Mesodermal cell (in vitro differentiated cells): ENCODE measurements around the gene IL1RAPL2.
A peak's percentile ranks its signal among the peaks of the same experiment; 100 is the strongest.
"Not testable (repeated sequence)": the region's sequence is repeated elsewhere in the genome, so short reads cannot be mapped to it uniquely, and the experiment has no call there.

ENCODE experiments used
- H3K27ac ChIP-seq: 2 replicates; pipeline ENCODE4 v1.7.0; 2013; ENCODE audit warnings: mild to moderate bottlenecking, low read depth, low read length, moderate library complexity; ENCODE audit not compliant: severe bottlenecking
- H3K36me3 ChIP-seq: 2 replicates; pipeline ENCODE4 v1.7.1; 2013; ENCODE audit warnings: mild to moderate bottlenecking, low read length, moderate library complexity; ENCODE audit not compliant: control insufficient read depth, insufficient read depth
- H3K4me1 ChIP-seq: one replicate; pipeline ENCODE4 v1.7.1; 2013; ENCODE audit warnings: mild to moderate bottlenecking, low read length; ENCODE audit not compliant: insufficient read depth, control insufficient read depth, poor library complexity, severe bottlenecking
- H3K4me3 ChIP-seq: 2 replicates; pipeline ENCODE4 v1.7.0; 2013; ENCODE audit warnings: low read length, control low read depth, mild to moderate bottlenecking; ENCODE audit not compliant: insufficient read depth, poor library complexity, severe bottlenecking; ENCODE audit errors: extremely low read depth
- H3K9me3 ChIP-seq: 2 replicates; pipeline ENCODE4 v1.7.1; 2013; ENCODE audit warnings: mild to moderate bottlenecking, low read length, moderate library complexity; ENCODE audit not compliant: control insufficient read depth
- WGBS, 2 experiments: methylation state at CpG; one replicate each; pipeline ENCODE4 v1.1.5; 2013; ENCODE audit warnings: missing lambda C conversion rate in 2 of 2; ENCODE audit not compliant: insufficient coverage in 2 of 2; 5-methylcytosine and 5-hydroxymethylcytosine counted together

Gene IL1RAPL2

DNA sequence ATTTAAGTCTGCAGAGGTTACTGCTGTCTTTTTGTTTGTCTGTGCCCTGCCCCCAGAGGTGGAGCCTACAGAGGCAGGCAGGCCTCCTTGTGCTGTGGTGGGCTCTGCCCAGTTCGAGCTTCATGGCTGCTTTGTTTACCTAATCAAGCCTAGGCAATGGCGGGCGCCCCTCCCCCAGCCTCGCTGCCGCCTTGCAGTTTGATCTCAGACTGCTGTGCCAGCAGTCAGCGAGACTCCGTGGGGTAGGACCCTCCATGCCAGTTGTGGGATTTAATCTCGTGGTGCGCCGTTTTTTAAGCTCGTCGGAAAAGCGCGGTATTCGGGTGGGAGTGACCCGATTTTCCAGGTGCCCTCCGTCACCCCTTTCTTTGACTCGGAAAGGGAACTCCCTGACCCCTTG lies 111.5 kb downstream of the IL1RAPL2 start:
- not testable (repeated sequence) for H3K27ac ChIP-seq, H3K4me3 ChIP-seq, H3K9me3 ChIP-seq, H3K36me3 ChIP-seq, H3K4me1 ChIP-seq
- 40 to 100% methylated on average over 1 to 2 of the region's 18 CpGs for WGBS, 2 experiments

DNA sequence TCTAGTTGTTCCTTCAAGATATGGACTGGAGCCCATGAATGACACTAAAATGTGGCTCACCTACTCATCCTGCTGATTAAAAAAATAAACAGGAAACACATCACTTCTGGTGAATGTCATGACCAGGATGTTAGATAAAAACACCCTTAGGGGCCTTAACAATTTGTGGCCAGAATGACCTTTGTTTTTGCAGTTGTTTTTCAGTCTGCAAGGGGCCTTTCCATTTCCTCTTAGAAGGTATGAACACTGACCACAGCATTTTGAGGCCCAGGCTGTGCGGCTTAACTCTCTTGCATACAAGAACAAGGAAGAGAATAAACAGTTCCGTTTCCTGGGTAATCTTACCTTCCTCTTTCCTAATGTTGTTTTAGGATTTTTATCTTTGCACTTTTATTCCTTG lies 113.2 kb downstream of the IL1RAPL2 start:
- H3K4me1 ChIP-seq, result peaks cover 3% of the 10 kb centered on the region
- H3K4me3 ChIP-seq, result no peak overlapping the region
- no CpG with 5 or more reads among the region's 2 CpGs for WGBS, 2 experiments
- H3K9me3 ChIP-seq, result no peaks in the 10 kb centered on the region
- no peaks in the 10 kb centered on the region for H3K36me3 ChIP-seq
- peak overlapping the region; percentile 29 for H3K27ac ChIP-seq

DNA sequence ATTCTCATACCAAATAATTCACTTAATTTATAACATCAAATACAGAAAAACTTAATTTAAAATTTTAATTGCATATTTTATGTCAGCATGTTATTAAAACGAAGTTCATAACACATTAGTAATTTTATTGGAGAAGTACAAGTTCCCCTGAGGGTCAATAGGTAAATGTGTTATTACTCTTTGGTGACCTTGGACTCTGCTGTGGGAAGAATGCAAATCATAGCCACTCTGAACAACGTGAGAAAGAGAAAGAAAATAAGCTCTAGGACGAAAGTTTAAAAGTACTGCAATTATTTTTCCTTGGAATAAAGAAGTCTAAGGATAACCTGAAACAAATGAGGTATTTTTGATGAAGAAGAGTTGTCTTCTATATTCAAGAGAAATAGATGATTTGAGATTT lies 115.2 kb downstream of the IL1RAPL2 start:
- WGBS, 2 experiments, result 100% methylated on average over 1 of the region's 3 CpGs; no CpG with 5 or more reads in 1 of the 2 experiments
- Histone ChIP-seq H3K9me3 (no peaks in the 10 kb centered on the region), H3K4me3 (no peak overlapping the region), H3K27ac (no peak overlapping the region), H3K4me1 (peaks cover 3% of the 10 kb centered on the region), H3K36me3 (no peaks in the 10 kb centered on the region)

DNA sequence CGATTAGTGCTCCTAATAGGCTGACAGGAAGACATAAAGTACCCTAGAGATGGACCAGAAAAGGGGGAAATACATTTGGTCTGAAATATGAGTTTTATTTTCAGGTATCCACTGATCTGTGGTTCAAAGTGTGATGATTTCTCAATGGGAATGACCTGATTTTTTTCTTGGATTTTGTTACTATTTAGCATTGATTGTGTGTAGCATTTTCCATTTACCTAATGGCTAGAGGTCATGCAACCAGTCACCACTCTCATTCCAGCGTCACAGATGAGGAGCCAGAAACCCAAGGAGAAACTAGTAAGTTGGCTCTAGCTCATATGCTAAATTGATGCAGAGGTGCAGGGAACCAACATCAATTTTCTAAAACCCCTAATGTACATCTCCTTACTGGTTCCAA lies 118.1 kb downstream of the IL1RAPL2 start:
- Histone ChIP-seq H3K4me1 (no peaks in the 10 kb centered on the region), H3K4me3 (no peak overlapping the region), H3K36me3 (no peaks in the 10 kb centered on the region), H3K9me3 (no peaks in the 10 kb centered on the region), H3K27ac (no peak overlapping the region)
- WGBS, 2 experiments, result no CpG with 5 or more reads among the region's 2 CpGs

DNA sequence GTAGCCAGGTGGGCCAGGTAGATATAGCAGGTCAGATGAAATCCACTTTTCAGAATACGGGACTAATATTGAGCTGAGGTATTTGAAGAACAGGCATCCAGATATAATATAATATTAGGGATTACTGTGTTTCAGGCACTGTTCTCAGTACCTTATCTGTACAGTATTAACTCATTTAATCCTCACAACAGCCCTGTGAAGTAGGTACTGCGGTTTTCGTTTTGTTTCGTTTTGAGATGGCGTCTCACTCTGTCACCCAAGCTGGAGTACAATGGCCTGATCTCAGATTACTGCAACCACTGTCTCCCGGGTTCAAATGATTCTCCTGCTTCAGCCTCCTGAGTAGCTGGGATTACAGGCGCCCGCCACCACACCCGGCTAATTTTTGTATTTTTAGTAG lies 129.6 kb downstream of the IL1RAPL2 start:
- Histone ChIP-seq H3K4me1 (no peaks in the 10 kb centered on the region), H3K27ac (no peak overlapping the region), H3K36me3 (no peaks in the 10 kb centered on the region), H3K9me3 (no peaks in the 10 kb centered on the region), H3K4me3 (no peak overlapping the region)
- 80% methylated on average over 1 of the region's 9 CpGs; no CpG with 5 or more reads in 1 of the 2 experiments for WGBS, 2 experiments

DNA sequence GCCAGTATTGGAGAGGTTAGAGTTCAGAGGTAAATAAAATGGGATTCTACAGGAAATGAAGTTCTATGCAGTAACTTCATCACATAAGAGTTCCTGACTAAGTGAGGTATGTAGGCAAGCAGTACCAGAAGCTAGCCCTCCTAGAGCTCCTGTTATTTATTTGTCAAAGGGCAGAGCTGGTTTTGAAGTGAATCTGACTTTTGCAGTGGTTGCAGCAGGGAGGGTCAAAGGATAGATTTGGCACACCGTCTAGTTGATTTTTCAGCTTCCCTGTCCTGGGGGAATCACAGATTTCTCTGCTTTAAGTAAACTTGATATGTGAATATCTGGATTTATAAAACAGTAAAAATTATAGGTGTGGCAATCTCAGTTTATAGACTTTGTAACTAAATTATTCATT lies 130.7 kb downstream of the IL1RAPL2 start:
- Histone ChIP-seq H3K9me3 (no peaks in the 10 kb centered on the region), H3K4me3 (no peak overlapping the region), H3K27ac (no peak overlapping the region), H3K36me3 (no peaks in the 10 kb centered on the region), H3K4me1 (no peaks in the 10 kb centered on the region)
- whole genome bisulfite sequencing, 2 experiments, result no CpG with 5 or more reads among the region's 1 CpG

DNA sequence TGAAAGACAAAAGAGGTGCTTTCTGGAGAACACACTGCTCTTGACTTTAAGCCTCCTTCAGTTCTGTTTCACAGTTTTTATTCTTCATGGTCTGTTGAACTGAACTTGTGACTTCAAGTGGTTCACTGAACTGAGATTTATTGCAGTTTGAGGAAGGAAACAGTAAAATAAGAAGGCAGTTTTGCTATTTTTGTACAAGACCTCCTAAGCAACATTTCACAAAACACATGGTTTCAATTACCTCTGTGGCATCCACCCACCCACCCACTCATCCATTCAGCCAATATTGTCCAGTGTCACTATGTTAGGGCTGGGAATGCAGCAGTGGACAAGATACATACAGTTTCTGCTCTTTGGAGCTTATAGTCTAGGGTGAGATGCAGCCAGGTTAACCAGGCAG lies 131.3 kb downstream of the IL1RAPL2 start:
- no peaks in the 10 kb centered on the region for H3K36me3 ChIP-seq
- H3K4me1 ChIP-seq, result no peaks in the 10 kb centered on the region
- H3K4me3 ChIP-seq, result no peak overlapping the region
- no peaks in the 10 kb centered on the region for H3K9me3 ChIP-seq
- no peak overlapping the region for H3K27ac ChIP-seq

DNA sequence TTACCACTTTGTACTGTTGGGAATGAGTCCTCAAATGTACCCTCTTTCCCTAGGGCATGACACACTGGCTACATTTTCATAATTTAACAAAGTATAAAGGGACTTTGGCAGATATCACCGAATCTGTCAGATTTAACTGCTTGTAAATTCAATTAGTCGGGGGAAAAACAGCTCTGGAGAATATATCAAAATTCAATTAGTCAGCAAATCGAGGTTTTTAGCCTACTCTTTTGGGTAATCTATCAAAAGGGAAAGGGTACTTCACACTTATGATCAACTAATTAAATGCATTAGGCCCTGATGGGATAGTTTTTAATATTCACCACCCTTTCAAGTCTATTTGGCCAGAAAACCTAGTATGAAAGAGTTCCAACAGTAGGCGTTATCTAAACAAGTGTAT lies 141.0 kb downstream of the IL1RAPL2 start:
- H3K4me1 ChIP-seq, result no peaks in the 10 kb centered on the region
- H3K9me3 ChIP-seq, result no peaks in the 10 kb centered on the region
- no peaks in the 10 kb centered on the region for H3K36me3 ChIP-seq
- no peak overlapping the region for H3K27ac ChIP-seq
- WGBS, 2 experiments, result no CpG with 5 or more reads among the region's 4 CpGs
- H3K4me3 ChIP-seq, result no peak overlapping the region

DNA sequence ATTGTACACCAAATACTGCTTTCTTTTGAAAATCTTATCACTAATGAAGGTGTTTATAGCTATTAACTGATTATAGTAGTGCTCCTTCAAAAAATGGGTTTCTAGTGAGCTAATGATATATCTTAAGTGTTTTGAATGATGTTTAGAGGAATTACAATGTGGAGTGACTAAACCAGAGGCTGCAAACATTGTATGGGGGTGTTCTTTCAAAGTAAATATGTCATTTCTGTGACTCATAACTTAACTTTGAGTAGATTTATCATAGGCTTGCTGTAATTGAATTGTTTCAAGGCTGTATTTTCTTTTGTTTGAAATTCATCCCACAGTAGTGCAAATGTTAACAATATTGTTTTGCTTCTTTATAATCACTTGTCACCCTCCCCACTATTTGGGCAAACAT lies 141.6 kb downstream of the IL1RAPL2 start:
- no peak overlapping the region for H3K27ac ChIP-seq
- H3K4me1 ChIP-seq, result no peaks in the 10 kb centered on the region
- H3K36me3 ChIP-seq, result no peaks in the 10 kb centered on the region
- no peaks in the 10 kb centered on the region for H3K9me3 ChIP-seq
- H3K4me3 ChIP-seq, result no peak overlapping the region

DNA sequence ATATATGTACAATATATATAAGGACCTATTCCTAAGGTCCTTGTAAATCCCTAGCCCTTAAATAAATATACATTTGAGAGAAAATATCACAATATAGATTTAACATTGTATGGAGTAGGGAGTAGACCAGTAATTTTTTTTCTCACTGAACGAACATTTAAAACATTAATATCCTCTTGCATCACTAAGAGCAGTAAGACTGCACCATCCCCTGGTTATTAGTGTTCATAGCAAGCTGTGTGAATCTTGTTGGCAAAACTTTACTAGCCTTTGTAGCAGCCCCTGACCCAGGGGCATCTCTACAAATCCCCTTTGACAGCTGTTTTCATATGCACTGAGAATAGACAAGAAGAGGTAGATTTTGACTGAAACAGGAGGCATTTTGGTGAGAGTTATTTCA lies 146.5 kb downstream of the IL1RAPL2 start:
- H3K4me3 ChIP-seq, result no peak overlapping the region
- no peaks in the 10 kb centered on the region for H3K36me3 ChIP-seq
- no CpG with 5 or more reads among the region's 1 CpG for WGBS, 2 experiments

DNA sequence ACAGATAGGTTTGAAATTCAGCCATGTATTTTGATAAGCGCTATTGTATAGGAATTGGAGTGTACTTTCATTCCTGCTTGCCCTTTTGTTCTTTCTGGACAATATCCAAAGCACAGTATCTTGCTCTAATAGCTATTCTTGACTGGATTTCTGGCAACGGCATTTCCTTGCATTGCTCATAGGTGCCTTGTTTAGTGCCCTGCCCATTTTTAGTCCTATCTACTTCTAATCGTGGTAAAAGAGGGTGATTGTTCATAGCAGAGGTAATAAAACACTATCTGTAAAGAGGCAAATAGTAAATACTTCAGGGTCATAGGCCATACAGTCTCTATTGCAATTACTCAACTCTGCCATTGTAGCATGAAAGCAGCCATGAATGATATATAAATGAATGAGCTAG lies 155.9 kb downstream of the IL1RAPL2 start:
- Histone ChIP-seq H3K9me3 (no peaks in the 10 kb centered on the region), H3K4me1 (no peaks in the 10 kb centered on the region), H3K36me3 (no peaks in the 10 kb centered on the region), H3K4me3 (no peak overlapping the region), H3K27ac (no peak overlapping the region)
- no CpG with 5 or more reads among the region's 3 CpGs for WGBS, 2 experiments

More for the DNA sequence above, 146.5 kb downstream of the IL1RAPL2 start:
- Histone ChIP-seq H3K27ac (no peak overlapping the region), H3K4me1 (no peaks in the 10 kb centered on the region), H3K9me3 (no peaks in the 10 kb centered on the region)

DNA sequence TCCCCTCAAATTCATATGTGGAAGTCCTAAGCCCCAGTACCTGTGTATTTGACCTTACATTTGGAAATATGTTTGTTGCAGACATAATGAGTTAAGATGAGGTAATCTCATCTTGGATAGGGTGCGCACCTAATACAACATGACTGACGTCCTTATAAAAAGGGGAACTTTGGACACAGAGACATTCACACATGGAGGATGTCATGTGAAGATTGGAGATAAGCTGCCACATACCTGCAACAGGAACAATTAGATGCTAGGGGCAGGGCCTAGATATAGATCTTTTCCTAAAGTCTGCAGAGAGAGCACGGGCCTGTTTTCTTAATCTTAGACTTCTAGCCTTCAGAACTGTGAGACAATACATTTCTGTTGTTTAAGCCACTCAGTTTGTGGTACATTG lies 162.5 kb downstream of the IL1RAPL2 start:
- H3K27ac ChIP-seq, result no peak overlapping the region
- 100% methylated on average over 1 of the region's 3 CpGs; no CpG with 5 or more reads in 1 of the 2 experiments for WGBS, 2 experiments
- H3K4me3 ChIP-seq, result no peak overlapping the region
- H3K36me3 ChIP-seq, result no peaks in the 10 kb centered on the region
- no peaks in the 10 kb centered on the region for H3K9me3 ChIP-seq
- no peaks in the 10 kb centered on the region for H3K4me1 ChIP-seq
